Bronchial epithelial cell (primary cell): ENCODE measurements around the gene HDAC9. TPM values are rescaled to one million over a fixed set of nuclear protein-coding genes. Genes with fewer than 3 reads are reported as not detected.

ENCODE experiments used
- DNase-seq: peaks from one replicate; pipeline ENCODE4 v3.0.0-alpha.2; 2010; ENCODE audit warnings: low read depth
- FAIRE-seq: peaks from 2 replicates; lab custom pipeline; 2011; peaks lifted over from hg19 to GRCh38; lab: Jason Lieb, UNC
- H3K27me3 ChIP-seq: 2 replicates; pipeline ENCODE4 v1.5.1; 2011; ENCODE audit warnings: low read length; ENCODE audit not compliant: control insufficient read depth, insufficient read depth
- H3K36me3 ChIP-seq: 2 replicates; pipeline ENCODE4 v1.5.1; 2011; ENCODE audit warnings: low read length; ENCODE audit not compliant: control insufficient read depth, insufficient read depth
- H3K4me3 ChIP-seq: 2 replicates; pipeline ENCODE4 v1.5.1; 2011; ENCODE audit warnings: mild to moderate bottlenecking, low read depth, low read length, control low read depth
- total RNA-seq: library from RNA; depleted of rRNA; stranded (reverse); fragments of >200 nt; gene quantifications from 2 replicates; pipeline ENCODE4 v1.2.1, GENCODE V29; 2014
- TF ChIP-seq, protein P1 (sequence below): IDR thresholded peaks from 2 replicates; pipeline ENCODE4 v1.5.1; 2011; ENCODE audit warnings: mild to moderate bottlenecking, moderate library complexity, low read length, control low read depth, inconsistent platforms; ENCODE audit not compliant: insufficient read depth, severe bottlenecking

The HDAC9 gene
- total RNA-seq, 1 donor from 2014 or later: 12.1 TPM

DNA sequence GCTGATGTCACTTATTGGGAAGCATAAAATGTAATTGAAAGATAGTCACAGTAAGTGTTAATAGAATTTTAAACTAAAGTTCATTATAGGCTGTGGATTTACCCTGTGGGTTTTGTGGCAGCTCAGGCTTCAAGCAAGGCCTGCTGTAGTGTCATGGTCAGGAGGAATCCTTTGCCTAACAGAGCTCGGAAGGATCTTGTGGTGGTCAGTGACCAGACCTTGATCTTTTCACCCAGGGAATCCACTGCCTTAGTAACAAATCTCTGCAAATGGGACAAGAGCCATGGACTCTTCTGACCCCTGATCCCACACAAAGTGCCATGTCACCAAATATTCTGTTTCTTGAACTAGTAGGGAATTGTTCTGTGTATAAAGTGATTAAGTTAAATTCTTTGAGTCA lies 20.6 kb upstream of the HDAC9 start:
- Histone ChIP-seq H3K4me3 (no peak overlapping the region), H3K27me3 (no peaks in the 10 kb centered on the region), H3K36me3 (no peaks in the 10 kb centered on the region)
- DNase-seq (no peak), FAIRE-seq (no peak)
- TF ChIP-seq, protein P1, sequence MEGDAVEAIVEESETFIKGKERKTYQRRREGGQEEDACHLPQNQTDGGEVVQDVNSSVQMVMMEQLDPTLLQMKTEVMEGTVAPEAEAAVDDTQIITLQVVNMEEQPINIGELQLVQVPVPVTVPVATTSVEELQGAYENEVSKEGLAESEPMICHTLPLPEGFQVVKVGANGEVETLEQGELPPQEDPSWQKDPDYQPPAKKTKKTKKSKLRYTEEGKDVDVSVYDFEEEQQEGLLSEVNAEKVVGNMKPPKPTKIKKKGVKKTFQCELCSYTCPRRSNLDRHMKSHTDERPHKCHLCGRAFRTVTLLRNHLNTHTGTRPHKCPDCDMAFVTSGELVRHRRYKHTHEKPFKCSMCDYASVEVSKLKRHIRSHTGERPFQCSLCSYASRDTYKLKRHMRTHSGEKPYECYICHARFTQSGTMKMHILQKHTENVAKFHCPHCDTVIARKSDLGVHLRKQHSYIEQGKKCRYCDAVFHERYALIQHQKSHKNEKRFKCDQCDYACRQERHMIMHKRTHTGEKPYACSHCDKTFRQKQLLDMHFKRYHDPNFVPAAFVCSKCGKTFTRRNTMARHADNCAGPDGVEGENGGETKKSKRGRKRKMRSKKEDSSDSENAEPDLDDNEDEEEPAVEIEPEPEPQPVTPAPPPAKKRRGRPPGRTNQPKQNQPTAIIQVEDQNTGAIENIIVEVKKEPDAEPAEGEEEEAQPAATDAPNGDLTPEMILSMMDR: no peak

DNA sequence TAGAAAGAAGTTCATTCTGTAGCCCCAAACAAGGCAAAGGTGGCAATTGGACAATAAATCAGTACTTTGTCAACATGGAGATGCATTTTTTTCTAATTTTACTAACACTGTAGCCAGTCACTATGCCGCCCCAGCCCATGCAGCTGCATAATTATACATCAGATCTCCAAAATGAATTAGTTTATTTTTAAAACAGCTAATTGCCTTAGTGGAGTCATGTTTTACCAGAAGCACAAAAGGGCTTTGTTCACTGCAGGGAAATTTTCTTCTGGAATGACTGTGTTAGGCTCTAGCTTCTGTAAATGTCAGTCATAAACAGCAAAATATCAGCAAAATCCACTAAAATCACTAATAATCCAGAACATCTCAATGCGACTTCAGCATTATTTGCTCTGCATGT lies 20.1 kb upstream of the HDAC9 start:
- TF ChIP-seq, protein P1: no peak
- Histone ChIP-seq H3K36me3 (no peaks in the 10 kb centered on the region), H3K27me3 (no peaks in the 10 kb centered on the region), H3K4me3 (no peak overlapping the region)
- FAIRE-seq: no peak
- no peak for DNase-seq

DNA sequence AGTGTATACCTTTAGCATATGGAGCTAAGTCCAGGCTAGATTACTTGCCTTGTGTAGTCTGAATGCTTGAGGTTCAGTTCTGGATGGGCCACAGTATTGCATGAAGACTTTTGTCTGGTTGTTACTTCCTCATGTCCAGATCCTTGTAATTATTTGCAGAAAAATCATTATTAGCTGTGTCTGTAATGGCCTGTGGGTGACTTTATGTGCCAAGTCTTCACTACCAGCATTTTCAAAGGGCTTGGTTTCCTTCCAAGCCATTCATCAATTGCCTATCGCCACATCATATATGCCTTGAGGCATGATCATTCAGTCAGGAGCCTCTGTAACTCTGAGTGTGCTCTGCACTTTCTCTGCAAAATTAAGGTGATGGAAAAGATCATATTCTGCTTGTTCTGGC lies 13.8 kb upstream of the HDAC9 start:
- H3K27me3 ChIP-seq: no peaks in the 10 kb centered on the region
- H3K36me3 ChIP-seq: no peaks in the 10 kb centered on the region
- FAIRE-seq (no peak), DNase-seq (no peak)
- TF ChIP-seq, protein P1: no peak
- H3K4me3 ChIP-seq: no peak overlapping the region

DNA sequence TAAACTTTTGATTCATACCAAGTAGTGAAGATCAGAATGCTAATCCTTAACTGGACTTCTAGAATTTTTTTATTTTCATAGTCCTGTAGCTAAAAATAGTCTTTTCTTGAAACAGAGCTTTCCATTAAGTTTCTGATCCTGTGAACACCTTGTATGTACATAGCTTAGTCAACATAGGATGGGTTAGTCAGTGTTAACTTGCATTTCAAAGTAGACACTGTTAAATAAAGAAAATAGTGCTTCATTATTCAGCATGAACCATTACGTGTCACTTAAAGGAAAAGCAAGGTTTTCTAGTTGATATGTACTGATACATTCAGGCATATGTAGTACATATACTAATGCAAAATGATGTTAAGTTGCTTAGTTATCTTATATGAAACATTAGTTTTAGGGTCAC lies 7.5 kb upstream of the HDAC9 start:
- Histone ChIP-seq H3K36me3 (no peaks in the 10 kb centered on the region), H3K27me3 (no peaks in the 10 kb centered on the region), H3K4me3 (no peak overlapping the region)
- peak; percentile 39 for DNase-seq
- no peak for FAIRE-seq
- TF ChIP-seq, protein P1: no peak

DNA sequence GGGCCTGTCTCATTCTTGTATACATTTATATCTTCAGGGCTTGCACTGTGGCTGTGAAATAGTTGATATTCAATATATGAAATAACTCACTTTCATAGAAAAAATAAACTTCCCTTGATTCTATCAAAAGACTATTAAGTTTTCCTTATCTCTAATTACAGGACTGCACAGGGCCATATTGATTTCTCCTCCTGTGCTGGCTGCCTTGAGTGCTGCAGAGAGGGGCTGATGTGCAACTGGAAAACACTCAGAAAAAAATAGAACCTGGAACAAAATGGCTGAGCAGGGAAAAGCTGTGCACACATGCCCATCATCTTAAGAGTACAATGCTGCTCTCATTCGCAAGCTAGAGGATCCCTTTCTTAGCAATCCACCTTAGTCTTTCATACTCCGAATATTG lies 5.9 kb upstream of the HDAC9 start:
- DNase-seq: no peak
- TF ChIP-seq, protein P1: no peak
- Histone ChIP-seq H3K4me3 (no peak overlapping the region), H3K27me3 (no peaks in the 10 kb centered on the region), H3K36me3 (no peaks in the 10 kb centered on the region)
- no peak for FAIRE-seq

DNA sequence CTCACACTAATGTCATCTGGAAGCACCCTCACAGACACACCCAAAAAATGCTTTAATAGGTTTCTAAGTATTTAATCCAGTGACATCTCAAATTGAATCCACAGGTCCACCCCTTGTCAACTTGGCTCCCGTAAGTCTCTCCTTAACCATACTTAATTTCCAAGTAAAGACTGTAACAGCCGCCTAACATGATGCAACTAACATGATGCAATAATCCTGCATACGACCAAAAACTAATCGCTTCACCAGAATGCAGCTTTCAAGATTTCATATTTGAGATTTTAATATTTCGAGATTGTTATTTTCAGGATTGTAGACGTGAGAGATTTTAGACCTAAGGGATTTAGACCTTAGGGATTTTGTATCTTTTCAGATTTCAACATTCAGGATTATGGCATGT lies 3.7 kb upstream of the HDAC9 start:
- no peak for FAIRE-seq
- Histone ChIP-seq H3K4me3 (no peak overlapping the region), H3K27me3 (no peaks in the 10 kb centered on the region), H3K36me3 (no peaks in the 10 kb centered on the region)
- no peak for DNase-seq
- TF ChIP-seq, protein P1: no peak
